ENCODE measurements around the gene EPRS1.

EPRS1 gene

GRCh38 chr1:219999821-220000220, 46.5 kb downstream of the EPRS1 start:
- TF ChIP-seq CTCF (IDR thresholded peaks at IDR 0.05; ENCODE audit: insufficient read depth, low read length, poor library complexity, severe bottlenecking) = no peak
- no peak overlapping the region for H3K4me3 ChIP-seq (replicated peaks; ENCODE audit: low read depth, low read length)
- H3K36me3 ChIP-seq (ENCODE audit: control insufficient read depth, insufficient read depth, low read length) = peaks cover 11% of the 10 kb centered on the region
- H3K27me3 ChIP-seq (replicated peaks; ENCODE audit: control insufficient read depth, insufficient read depth, low read length) = no peaks in the 10 kb centered on the region
- no peak for DNase-seq (ENCODE audit: extremely low read depth, insufficient read length)

All from GM06990 (cell line).